ENCODE results near the gene OR6J1.
A peak's percentile ranks its signal among the peaks of the same experiment; 100 is the strongest.

- TF ChIP-seq POLR2AphosphoS5 (IDR thresholded peaks at IDR 0.05; ENCODE audit: control insufficient read depth, insufficient read depth, low read depth, low read length) (peak; percentile 81; the same call in 1 of the 2 replicates), MLLT1 (IDR thresholded peaks at IDR 0.05) (no peak), JUNB (CRISPR knock-in tag; conservative IDR thresholded peaks at IDR 0.05) (no peak), SREBF2 (CRISPR knock-in tag; IDR thresholded peaks at IDR 0.05) (no peak), ZNF41 (CRISPR knock-in tag; conservative IDR thresholded peaks at IDR 0.05) (no peak), FUS (optimal IDR thresholded peaks at IDR 0.05; ENCODE audit: low read depth, low read length) (no peak), ZBTB49 (CRISPR knock-in tag; IDR thresholded peaks at IDR 0.05; ENCODE audit: borderline replicate concordance) (no peak), EGR1 (conservative IDR thresholded peaks at IDR 0.05) (peak; percentile 72), HIVEP1 (CRISPR knock-in tag; IDR thresholded peaks at IDR 0.05) (no peak)
These were observed 54.9 kb downstream of the OR6J1 start, which contains the start of gene DAD1 for GRCh38 chr14:22589096-22589839.
